Fibroblast of lung (primary cell): ENCODE measurements around the gene USP5. TPM values are rescaled to one million over a fixed set of nuclear protein-coding genes. Genes with fewer than 3 reads are reported as not detected.

Source experiments
- DNase-seq, 2 donors: peaks; one replicate each; pipeline versions ENCODE4 v3.0.0 to v3.0.0-alpha.2; 2010; ENCODE audit warnings: low read depth in 2 of 2
- H2AFZ ChIP-seq: 2 replicates; pipeline ENCODE4 v1.5.1; 2012; ENCODE audit warnings: low read length, control low read depth, inconsistent platforms
- H3K27ac ChIP-seq: 2 replicates; pipeline ENCODE4 v1.5.1; 2011; ENCODE audit warnings: low read length, control low read depth; ENCODE audit not compliant: insufficient read depth
- H3K27me3 ChIP-seq: 2 replicates; pipeline ENCODE4 v1.5.1; 2011; ENCODE audit warnings: mild to moderate bottlenecking, low read length; ENCODE audit not compliant: control insufficient read depth, insufficient read depth
- H3K36me3 ChIP-seq: 2 replicates; pipeline ENCODE4 v1.5.1; 2011; ENCODE audit warnings: low read length; ENCODE audit not compliant: control insufficient read depth, insufficient read depth
- H3K4me1 ChIP-seq: 2 replicates; pipeline ENCODE4 v1.5.1; 2011; ENCODE audit warnings: low read length; ENCODE audit not compliant: control insufficient read depth, insufficient read depth; ENCODE audit errors: extremely low read depth
- H3K4me2 ChIP-seq: 2 replicates; pipeline ENCODE4 v1.5.1; 2011; ENCODE audit warnings: low read length, control low read depth; ENCODE audit not compliant: insufficient read depth; ENCODE audit errors: extremely low read depth
- H3K4me3 ChIP-seq, 4 experiments: fragments of 200-600 bp in 1 of 4; sonication (generic) in 1 of 4; replicated peaks in 1 of 4; 2 replicates each; pipeline ENCODE4 v1.5.1; 2011 to 2016; ENCODE audit warnings: low read length in 4 of 4, low read depth in 3 of 4, mild to moderate bottlenecking in 3 of 4, control low read depth in 2 of 4, inconsistent platforms in 1 of 4, mixed read lengths in 1 of 4; ENCODE audit not compliant: insufficient read depth in 1 of 4; ENCODE audit errors: control extremely low read depth in 1 of 4
- H3K79me2 ChIP-seq: 2 replicates; pipeline ENCODE4 v1.5.1; 2012; ENCODE audit warnings: mild to moderate bottlenecking, low read length, inconsistent platforms; ENCODE audit not compliant: control insufficient read depth, insufficient read depth
- H3K9ac ChIP-seq: 2 replicates; pipeline ENCODE4 v1.5.1; 2011; ENCODE audit warnings: mild to moderate bottlenecking, low read length, control low read depth; ENCODE audit not compliant: insufficient read depth
- H3K9me3 ChIP-seq: 2 replicates; pipeline ENCODE4 v1.5.1; 2012; ENCODE audit warnings: low read depth, low read length; ENCODE audit not compliant: control insufficient read depth, insufficient read depth
- H4K20me1 ChIP-seq: 2 replicates; pipeline ENCODE4 v1.5.1; 2011; ENCODE audit warnings: low read length; ENCODE audit not compliant: control insufficient read depth, insufficient read depth; ENCODE audit errors: extremely low read depth
- EZH2 ChIP-seq: IDR thresholded peaks from 2 replicates; pipeline ENCODE4 v1.5.1; 2012; ENCODE audit warnings: low read length, control low read depth, mild to moderate bottlenecking; ENCODE audit errors: missing control alignments
- polyA plus RNA-seq, 2 donors: library from polyadenylated mRNA; depleted of rRNA in 1 of 2; stranded (reverse) in 1 of 2; unstranded in 1 of 2; fragments of >200 nt; gene quantifications; 2 replicates each; pipeline ENCODE4 v1.2.1, GENCODE V29; 2011 to 2012; ENCODE audit warnings: missing spikeins in 1 of 2
- total RNA-seq: library from RNA; depleted of rRNA; stranded (reverse); fragments of >200 nt; gene quantifications from 2 replicates; pipeline ENCODE4 v1.2.1, GENCODE V29; 2014
- TF ChIP-seq, protein P1 (sequence below), 2 donors: IDR thresholded peaks in 1 of 2; conservative IDR thresholded peaks in 1 of 2; 1 replicate in 1 of 2; 2 replicates in 1 of 2; pipeline ENCODE4 v1.5.1; 2011 to 2012; ENCODE audit warnings: low read length in 2 of 2, control low read depth in 1 of 2, inconsistent platforms in 1 of 2, low read depth in 1 of 2, mild to moderate bottlenecking in 1 of 2

The USP5 gene
- total and polyA plus RNA-seq, 2 donors (not counting 1 experiment from before 2014, with no cell fraction given) = 42.2 to 69.9 TPM

- TF ChIP-seq, protein P1, sequence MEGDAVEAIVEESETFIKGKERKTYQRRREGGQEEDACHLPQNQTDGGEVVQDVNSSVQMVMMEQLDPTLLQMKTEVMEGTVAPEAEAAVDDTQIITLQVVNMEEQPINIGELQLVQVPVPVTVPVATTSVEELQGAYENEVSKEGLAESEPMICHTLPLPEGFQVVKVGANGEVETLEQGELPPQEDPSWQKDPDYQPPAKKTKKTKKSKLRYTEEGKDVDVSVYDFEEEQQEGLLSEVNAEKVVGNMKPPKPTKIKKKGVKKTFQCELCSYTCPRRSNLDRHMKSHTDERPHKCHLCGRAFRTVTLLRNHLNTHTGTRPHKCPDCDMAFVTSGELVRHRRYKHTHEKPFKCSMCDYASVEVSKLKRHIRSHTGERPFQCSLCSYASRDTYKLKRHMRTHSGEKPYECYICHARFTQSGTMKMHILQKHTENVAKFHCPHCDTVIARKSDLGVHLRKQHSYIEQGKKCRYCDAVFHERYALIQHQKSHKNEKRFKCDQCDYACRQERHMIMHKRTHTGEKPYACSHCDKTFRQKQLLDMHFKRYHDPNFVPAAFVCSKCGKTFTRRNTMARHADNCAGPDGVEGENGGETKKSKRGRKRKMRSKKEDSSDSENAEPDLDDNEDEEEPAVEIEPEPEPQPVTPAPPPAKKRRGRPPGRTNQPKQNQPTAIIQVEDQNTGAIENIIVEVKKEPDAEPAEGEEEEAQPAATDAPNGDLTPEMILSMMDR (conservative IDR thresholded peaks at IDR 0.05 in 1 of 2, IDR thresholded peaks at IDR 0.05 in 1 of 2; ENCODE audit: low read depth in 1 of 2, low read length in 2 of 2) = no peak
- no peak for TF ChIP-seq EZH2
- H3K27me3 ChIP-seq = no peaks in the 10 kb centered on the region
- H3K79me2 ChIP-seq = peaks cover 44% of the 10 kb centered on the region
- H3K36me3 ChIP-seq = peaks cover 25% of the 10 kb centered on the region
- H3K9me3 ChIP-seq = no peaks in the 10 kb centered on the region
- DNase-seq = no peak
- peaks cover 17% of the 10 kb centered on the region for H3K4me1 ChIP-seq
- H3K9ac ChIP-seq = no peak overlapping the region
- no peaks in the 10 kb centered on the region for H4K20me1 ChIP-seq
- no peak overlapping the region for H2AFZ ChIP-seq
- peak overlapping the region; percentile 53 to 93 (median 76) for H3K4me3 ChIP-seq
- H3K27ac ChIP-seq = no peak overlapping the region
- H3K4me2 ChIP-seq = peak overlapping the region; percentile 89
Measured at GRCh38 chr12:6849976-6850560, 1.9 kb upstream of the USP5 start.

DNA sequence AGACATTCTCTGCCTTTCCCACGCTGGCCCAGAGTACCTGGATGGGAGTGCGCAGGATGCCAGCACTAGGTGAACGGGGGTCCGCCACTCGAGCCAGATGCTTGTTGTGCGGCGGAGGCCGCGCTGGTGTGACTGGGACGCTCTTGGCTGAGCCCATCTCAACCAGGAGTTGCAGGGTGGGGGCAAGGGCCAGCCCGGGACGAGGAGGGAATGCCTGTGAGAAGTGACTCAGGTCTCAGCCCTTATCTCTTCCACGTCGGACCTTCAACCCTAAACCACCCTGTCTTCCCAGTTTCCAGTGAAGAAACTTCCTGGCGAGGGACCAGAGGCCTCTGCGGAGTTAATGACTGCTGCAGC lies 1.2 kb upstream of the USP5 start:
- H3K27me3 ChIP-seq = no peaks in the 10 kb centered on the region
- peak overlapping the region; percentile 22 for H3K9ac ChIP-seq
- H2AFZ ChIP-seq = no peak overlapping the region
- peak overlapping the region; percentile 22 for H3K27ac ChIP-seq
- TF ChIP-seq EZH2 = no peak
- H3K79me2 ChIP-seq = peaks cover 49% of the 10 kb centered on the region
- H3K4me3 ChIP-seq = peak overlapping the region; percentile 53 to 93 (median 76)
- H4K20me1 ChIP-seq = no peaks in the 10 kb centered on the region
- no peak for DNase-seq
- no peaks in the 10 kb centered on the region for H3K9me3 ChIP-seq
- peaks cover 17% of the 10 kb centered on the region for H3K4me1 ChIP-seq
- peak overlapping the region; percentile 89 for H3K4me2 ChIP-seq
- H3K36me3 ChIP-seq = peaks cover 20% of the 10 kb centered on the region

- H3K79me2 ChIP-seq = peaks cover 49% of the 10 kb centered on the region
- peaks cover 17% of the 10 kb centered on the region for H3K4me1 ChIP-seq
- DNase-seq = peak; percentile 99
- peak within 1 kb of the TSS; percentile 70 for H3K9ac ChIP-seq
- H3K36me3 ChIP-seq = peaks cover 17% of the 10 kb centered on the region
- no peaks in the 10 kb centered on the region for H3K27me3 ChIP-seq
- peak within 1 kb of the TSS; percentile 78 for H3K27ac ChIP-seq
- no peaks in the 10 kb centered on the region for H4K20me1 ChIP-seq
- H3K4me3 ChIP-seq = peak within 1 kb of the TSS; percentile 64 to 93 (median 87)
- TF ChIP-seq, protein P1 (conservative IDR thresholded peaks at IDR 0.05 in 1 of 2, IDR thresholded peaks at IDR 0.05 in 1 of 2; ENCODE audit: low read depth in 1 of 2, low read length in 2 of 2) = no peak
- TF ChIP-seq EZH2 = no peak
- H2AFZ ChIP-seq = peak within 1 kb of the TSS; percentile 98
- H3K4me2 ChIP-seq = peak within 1 kb of the TSS; percentile 98
- H3K9me3 ChIP-seq = no peaks in the 10 kb centered on the region
Measured at GRCh38 chr12:6851153-6851920, 613 bp upstream of the USP5 start, which contains the start of gene CDCA3. TSS of gene CDCA3 (minus strand) at chr12:6851286. CDS start at chr12:6850952, 334 bp downstream.
